Spleen (tissue), 11 donors: ENCODE data around the gene WWP2. TPM values are rescaled to one million over a fixed set of nuclear protein-coding genes. Genes with fewer than 3 reads are reported as not detected.

ENCODE experiments used
- DNase-seq: peaks from one replicate; pipeline ENCODE4 v3.0.0-alpha.2; 2020
- H3K27ac ChIP-seq, 8 donors: fragments of 200-600 bp; sonication (generic) in 7 of 8; 1 replicate in 4 of 8; 2 replicates in 4 of 8; pipeline versions ENCODE4 v1.5.0 to v1.8.0; 2016 to 2021; ENCODE audit warnings: inconsistent platforms in 4 of 8, mild to moderate bottlenecking in 4 of 8, moderate library complexity in 1 of 8
- H3K27me3 ChIP-seq, 7 donors: fragments of 200-600 bp; sonication (generic) in 6 of 7; replicated peaks in 1 of 7; 1 replicate in 4 of 7; 2 replicates in 3 of 7; pipeline versions ENCODE4 v1.5.0 to v1.8.0; 2016 to 2021; ENCODE audit warnings: inconsistent platforms in 3 of 7, mild to moderate bottlenecking in 1 of 7
- H3K36me3 ChIP-seq, 6 donors: fragments of 200-600 bp; sonication (generic) in 5 of 6; 1 replicate in 4 of 6; 2 replicates in 2 of 6; pipeline versions ENCODE4 v1.5.0 to v1.8.0; 2016 to 2021; ENCODE audit warnings: inconsistent platforms in 2 of 6
- H3K4me1 ChIP-seq, 6 donors: fragments of 200-600 bp; sonication (generic) in 5 of 6; 1 replicate in 3 of 6; 2 replicates in 3 of 6; pipeline versions ENCODE4 v1.5.0 to v1.8.0; 2016 to 2021; ENCODE audit warnings: inconsistent platforms in 3 of 6
- H3K4me3 ChIP-seq, 8 donors: fragments of 200-600 bp; sonication (generic) in 7 of 8; 1 replicate in 4 of 8; 2 replicates in 4 of 8; pipeline versions ENCODE4 v1.5.0 to v1.8.0; 2016 to 2021; ENCODE audit warnings: inconsistent platforms in 4 of 8, mild to moderate bottlenecking in 4 of 8, moderate library complexity in 2 of 8
- H3K9me3 ChIP-seq, 8 donors: fragments of 200-600 bp; sonication (generic) in 7 of 8; 1 replicate in 4 of 8; 2 replicates in 4 of 8; pipeline versions ENCODE4 v1.5.0 to v1.8.0; 2016 to 2021; ENCODE audit warnings: inconsistent platforms in 4 of 8
- POLR2A ChIP-seq, 3 donors: fragments of 450-650 bp; IDR thresholded peaks; one replicate each; pipeline ENCODE4 v1.5.1; 2017; ENCODE audit warnings: antibody characterized with exemption in 3 of 3, mild to moderate bottlenecking in 1 of 3
- POLR2AphosphoS5 ChIP-seq, 3 donors: sonication (generic); formaldehyde crosslinking; IDR thresholded peaks; one replicate each; pipeline ENCODE4 v1.5.1; 2017; ENCODE audit warnings: antibody characterized with exemption in 3 of 3
- whole genome bisulfite sequencing, 5 donors: extraction: QIAGEN DNeasy Blood & Tissue Kit in 3 of 5; methylation state at CpG; one replicate each; pipeline versions ENCODE4 v1.1.5 to v1.1.7; 2013 to 2018; 5-methylcytosine and 5-hydroxymethylcytosine counted together
- intact Hi-C: fragments of 100-400 bp; cut with DNase I; formaldehyde crosslinking; loops from one replicate; pipeline ENCODE4 v1.15.0; 2023; ENCODE audit warnings: low total_unique reads
- polyA plus RNA-seq, 3 donors: library from polyadenylated mRNA; stranded (reverse); fragments of 200-250 nt; gene quantifications; one replicate each; pipeline ENCODE4 v1.2.1, GENCODE V29; 2013
- total RNA-seq, 7 donors: library from RNA; depleted of rRNA in 3 of 7; stranded (reverse); fragments of >200 nt in 3 of 7; fragmentation: NEBNext Ultra II Directional in 4 of 7; extraction: Animal tissue kit (Norgen Biotek cat#: 25700) in 4 of 7; gene quantifications; one replicate each; pipeline versions ENCODE4 v1.1.0 to v1.2.1, GENCODE V29; 2016 to 2021
- TF ChIP-seq, protein P1 (sequence below), 11 experiments: fragments of 200-600 bp in 7 of 11; fragments of 450-650 bp in 4 of 11; sonication (generic) in 4 of 11; IDR thresholded peaks in 8 of 11; conservative IDR thresholded peaks in 3 of 11; 1 replicate in 7 of 11; 2 replicates in 4 of 11; pipeline versions ENCODE4 v1.4.0 to v1.8.0; 2016 to 2021; ENCODE audit warnings: antibody characterized with exemption in 11 of 11, inconsistent platforms in 4 of 11, mild to moderate bottlenecking in 1 of 11
- donor health status: healthy with polysubstance abuse.
- donor health status: DM: no; HTN: no; CAD: no; lungs with moderate emphysema.
- donor health status: DM: no; HTN: no; CAD: no.
- donor health status: Bipolar disorder and iron deficiency.
- donor health status: healthy.
- donor health status: DM: no; HTN: no; CAD: no.
- donor health status: DM: yes; HTN: yes; CAD: no.

WWP2 gene
- total and polyA plus RNA-seq, 10 donors = 13.7 to 109 (median 67.7) TPM

DNA sequence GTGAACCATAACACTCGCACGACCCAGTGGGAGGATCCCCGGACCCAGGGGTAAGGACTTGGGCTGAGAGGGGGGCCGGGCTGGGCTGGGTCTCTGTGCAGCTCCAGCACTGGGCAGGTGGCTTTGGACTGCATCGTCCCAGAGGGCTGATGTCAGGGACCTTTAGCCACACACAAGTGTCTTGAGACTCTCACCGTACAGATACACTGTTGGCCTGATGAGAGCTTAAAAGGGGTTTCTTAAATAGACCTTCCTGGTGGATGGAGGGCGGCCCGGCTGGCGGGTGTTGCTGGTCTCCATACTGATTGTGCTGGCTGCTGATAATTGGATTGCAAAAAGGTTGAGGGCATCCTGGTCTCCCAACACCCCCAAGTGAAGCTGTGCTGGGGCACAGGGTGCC is 167.3 kb downstream of the WWP2 start:
- no peak for DNase-seq
- intact Hi-C loops = no loop called here
- Histone ChIP-seq H3K27ac (no peak overlapping the region), H3K27me3 (no peaks in the 10 kb centered on the region), H3K4me1 (no peaks in the 10 kb centered on the region), H3K36me3 (peaks cover 4 to 99% (median 60%) of the 10 kb centered on the region in 6 donors), H3K9me3 (no peaks in the 10 kb centered on the region), H3K4me3 (no peak overlapping the region)
- 90 to 94% (median 93%) methylated on average over 3 to 9 of the region's 9 CpGs for WGBS, 5 donors
- TF ChIP-seq POLR2AphosphoS5 (IDR thresholded peaks at IDR 0.05) = no peak
- TF ChIP-seq POLR2A (IDR thresholded peaks at IDR 0.05) = no peak
- TF ChIP-seq, protein P1, sequence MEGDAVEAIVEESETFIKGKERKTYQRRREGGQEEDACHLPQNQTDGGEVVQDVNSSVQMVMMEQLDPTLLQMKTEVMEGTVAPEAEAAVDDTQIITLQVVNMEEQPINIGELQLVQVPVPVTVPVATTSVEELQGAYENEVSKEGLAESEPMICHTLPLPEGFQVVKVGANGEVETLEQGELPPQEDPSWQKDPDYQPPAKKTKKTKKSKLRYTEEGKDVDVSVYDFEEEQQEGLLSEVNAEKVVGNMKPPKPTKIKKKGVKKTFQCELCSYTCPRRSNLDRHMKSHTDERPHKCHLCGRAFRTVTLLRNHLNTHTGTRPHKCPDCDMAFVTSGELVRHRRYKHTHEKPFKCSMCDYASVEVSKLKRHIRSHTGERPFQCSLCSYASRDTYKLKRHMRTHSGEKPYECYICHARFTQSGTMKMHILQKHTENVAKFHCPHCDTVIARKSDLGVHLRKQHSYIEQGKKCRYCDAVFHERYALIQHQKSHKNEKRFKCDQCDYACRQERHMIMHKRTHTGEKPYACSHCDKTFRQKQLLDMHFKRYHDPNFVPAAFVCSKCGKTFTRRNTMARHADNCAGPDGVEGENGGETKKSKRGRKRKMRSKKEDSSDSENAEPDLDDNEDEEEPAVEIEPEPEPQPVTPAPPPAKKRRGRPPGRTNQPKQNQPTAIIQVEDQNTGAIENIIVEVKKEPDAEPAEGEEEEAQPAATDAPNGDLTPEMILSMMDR (IDR thresholded peaks at IDR 0.05 in 8 of 11, conservative IDR thresholded peaks at IDR 0.05 in 3 of 11) = no peak

DNA sequence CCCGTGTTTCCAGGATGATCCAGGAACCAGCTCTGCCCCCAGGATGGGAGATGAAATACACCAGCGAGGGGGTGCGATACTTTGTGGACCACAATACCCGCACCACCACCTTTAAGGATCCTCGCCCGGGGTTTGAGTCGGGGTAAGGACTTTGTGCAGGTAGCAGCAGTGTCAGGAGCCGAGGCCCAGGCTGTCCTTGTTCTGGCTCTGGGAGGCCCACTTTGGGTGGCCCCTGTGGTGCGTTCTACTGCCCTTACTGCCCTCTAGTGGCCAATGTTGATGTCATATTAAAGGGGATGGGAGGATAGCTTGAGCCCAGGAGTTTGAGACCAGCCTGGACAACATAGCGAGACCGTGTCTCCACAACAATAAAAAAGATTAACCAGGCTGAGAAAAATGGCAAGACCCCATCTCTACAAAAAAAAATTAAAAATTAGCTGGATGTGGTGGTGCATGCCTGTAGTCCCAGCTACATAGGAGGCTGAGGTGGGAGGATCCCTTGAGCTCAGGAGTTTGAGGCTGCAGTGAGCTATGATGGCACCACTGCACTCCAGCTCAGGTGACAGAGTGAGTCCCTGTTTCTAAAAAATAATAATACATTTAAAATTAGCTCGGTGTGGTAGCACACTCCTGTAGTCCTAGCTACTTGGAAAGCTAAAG is 168.1 kb downstream of the WWP2 start:
- Histone ChIP-seq H3K4me1 (no peaks in the 10 kb centered on the region), H3K27me3 (no peaks in the 10 kb centered on the region), H3K4me3 (no peak overlapping the region), H3K9me3 (no peaks in the 10 kb centered on the region), H3K36me3 (peaks cover 4 to 100% (median 65%) of the 10 kb centered on the region in 6 donors), H3K27ac (no peak overlapping the region)
- TF ChIP-seq POLR2AphosphoS5 (IDR thresholded peaks at IDR 0.05) = no peak
- TF ChIP-seq, protein P1 (IDR thresholded peaks at IDR 0.05 in 8 of 11, conservative IDR thresholded peaks at IDR 0.05 in 3 of 11) = peak; percentile 35 to 80 (median 69)
- no peak for TF ChIP-seq POLR2A (IDR thresholded peaks at IDR 0.05)
- WGBS, 5 donors = 73 to 86% (median 76%) methylated on average over 11 to 12 of the region's 12 CpGs
- intact Hi-C loops = loop anchor here (5.0 kb wide), 1 partner anchor 133 kb away; no protein-coding TSS in a partner anchor
- no peak for DNase-seq

DNA sequence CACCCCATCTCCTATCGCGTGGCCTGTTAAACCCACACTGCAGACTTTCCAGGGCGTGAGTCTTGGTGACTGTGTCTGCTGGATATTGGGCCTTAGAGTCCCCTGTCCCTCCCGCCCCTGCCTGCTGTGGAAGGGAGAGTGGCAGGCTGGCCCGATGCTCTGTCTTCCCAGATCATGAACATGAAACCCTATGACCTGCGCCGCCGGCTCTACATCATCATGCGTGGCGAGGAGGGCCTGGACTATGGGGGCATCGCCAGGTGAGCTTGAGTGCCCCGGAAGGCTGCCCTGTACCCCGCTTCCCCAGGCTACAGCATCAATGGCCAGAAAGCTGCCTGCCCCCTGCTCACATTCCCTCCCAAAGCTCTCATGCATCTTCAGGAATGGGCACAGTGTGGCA is 169.5 kb downstream of the WWP2 start:
- Histone ChIP-seq H3K27me3 (no peaks in the 10 kb centered on the region), H3K36me3 (peaks cover 4 to 100% (median 75%) of the 10 kb centered on the region in 6 donors), H3K4me1 (no peaks in the 10 kb centered on the region), H3K9me3 (no peaks in the 10 kb centered on the region), H3K27ac (no peak overlapping the region), H3K4me3 (no peak overlapping the region)
- DNase-seq = peak; percentile 56
- intact Hi-C loops = loop anchor here (5.0 kb wide), 1 partner anchor 134 kb away; no protein-coding TSS in a partner anchor
- 93 to 99% (median 96%) methylated on average over 12 to 13 of the region's 13 CpGs for WGBS, 5 donors
- no peak for TF ChIP-seq POLR2A (IDR thresholded peaks at IDR 0.05)
- TF ChIP-seq, protein P1 (IDR thresholded peaks at IDR 0.05 in 8 of 11, conservative IDR thresholded peaks at IDR 0.05 in 3 of 11) = no peak
- TF ChIP-seq POLR2AphosphoS5 (IDR thresholded peaks at IDR 0.05) = no peak

DNA sequence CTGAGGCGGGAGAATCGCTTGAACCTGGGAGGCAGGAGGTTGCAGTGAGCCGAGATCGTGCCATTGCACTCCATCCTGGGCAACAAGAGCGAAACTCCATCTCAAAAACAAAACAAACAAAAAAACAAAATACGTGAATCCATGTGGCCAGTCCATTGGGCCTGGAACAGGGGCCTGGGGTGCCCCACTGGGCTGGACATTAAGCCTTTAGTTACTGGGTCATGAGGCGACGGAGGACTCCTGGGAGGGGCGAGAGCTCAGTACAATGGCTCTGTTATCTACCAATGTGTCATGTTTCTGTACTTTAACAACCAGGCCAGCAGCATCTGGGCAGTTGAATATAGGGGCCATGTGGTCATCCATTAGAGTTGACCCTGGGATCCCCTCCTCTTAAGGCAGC is 170.1 kb downstream of the WWP2 start:
- Histone ChIP-seq H3K27ac (no peak overlapping the region), H3K36me3 (peaks cover 4 to 100% (median 80%) of the 10 kb centered on the region in 6 donors), H3K27me3 (no peaks in the 10 kb centered on the region), H3K9me3 (no peaks in the 10 kb centered on the region), H3K4me1 (no peaks in the 10 kb centered on the region), H3K4me3 (no peak overlapping the region)
- no peak for TF ChIP-seq POLR2A (IDR thresholded peaks at IDR 0.05)
- TF ChIP-seq, protein P1 (IDR thresholded peaks at IDR 0.05 in 8 of 11, conservative IDR thresholded peaks at IDR 0.05 in 3 of 11) = no peak
- no peak for TF ChIP-seq POLR2AphosphoS5 (IDR thresholded peaks at IDR 0.05)
- DNase-seq = no peak
- intact Hi-C loops = loop anchor here (5.0 kb wide), 1 partner anchor 135 kb away; no protein-coding TSS in a partner anchor
- 87 to 91% (median 89%) methylated on average over 9 of the region's 9 CpGs for WGBS, 5 donors
